ENCODE data around the gene RERE.
"Not testable (repeated sequence)": the region's sequence is repeated elsewhere in the genome, so short reads cannot be mapped to it uniquely, and the experiment has no call there.

The RERE gene

DNA sequence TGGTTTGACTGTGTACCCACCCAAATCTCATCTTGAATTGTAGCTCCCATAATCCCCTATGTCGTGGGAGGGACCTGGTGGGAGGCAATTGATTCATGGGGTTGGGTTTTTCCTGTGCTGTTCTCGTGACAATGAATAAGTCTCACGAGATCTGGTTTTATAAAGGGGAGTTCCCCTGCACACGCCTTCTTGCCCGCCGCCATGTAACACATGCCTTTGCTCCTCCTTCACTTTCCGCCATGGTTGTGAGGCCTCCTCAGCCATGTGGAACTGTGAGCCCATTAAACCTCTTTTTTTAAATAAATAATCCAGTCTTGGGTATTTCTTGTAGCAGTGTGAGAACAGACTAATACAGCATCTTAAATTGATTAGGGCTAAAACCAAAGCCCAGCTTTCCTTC, 22.6 kb upstream of the RERE start:
- no peak for DNase-seq

- no peak for DNase-seq
Observed at GRCh38 chr1:8835941-8836643, 18.7 kb upstream of the RERE start.

GRCh38 chr1:8831340-8831739, 13.9 kb upstream of the RERE start:
- no peak for DNase-seq

GRCh38 chr1:8830732-8831131, 13.3 kb upstream of the RERE start:
- not testable (repeated sequence) for DNase-seq

DNA sequence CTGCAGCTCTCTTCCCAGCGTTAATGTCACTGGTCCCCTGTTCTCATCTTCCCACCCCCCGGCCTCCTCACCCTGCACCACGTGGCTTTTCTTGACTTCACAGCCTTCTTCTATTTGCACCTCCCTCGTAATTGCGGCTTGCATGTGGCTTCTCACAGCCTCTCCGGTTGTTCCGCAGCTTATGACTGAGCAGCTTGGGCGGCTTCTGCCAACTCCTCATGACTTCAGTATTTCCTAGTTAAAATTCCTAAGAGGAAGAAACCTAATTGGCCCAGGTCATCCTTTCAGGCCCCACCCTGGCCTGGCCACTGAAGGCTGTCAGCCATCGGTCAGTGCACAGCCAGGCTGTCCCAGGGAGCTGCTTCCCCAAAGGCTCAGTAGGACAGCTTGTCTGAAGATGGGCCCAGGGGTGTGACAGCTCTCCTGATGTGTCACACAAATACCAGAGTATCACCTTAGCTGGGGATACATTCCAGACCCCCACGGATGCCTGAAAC, 8.6 kb upstream of the RERE start:
- no peak for DNase-seq

DNA sequence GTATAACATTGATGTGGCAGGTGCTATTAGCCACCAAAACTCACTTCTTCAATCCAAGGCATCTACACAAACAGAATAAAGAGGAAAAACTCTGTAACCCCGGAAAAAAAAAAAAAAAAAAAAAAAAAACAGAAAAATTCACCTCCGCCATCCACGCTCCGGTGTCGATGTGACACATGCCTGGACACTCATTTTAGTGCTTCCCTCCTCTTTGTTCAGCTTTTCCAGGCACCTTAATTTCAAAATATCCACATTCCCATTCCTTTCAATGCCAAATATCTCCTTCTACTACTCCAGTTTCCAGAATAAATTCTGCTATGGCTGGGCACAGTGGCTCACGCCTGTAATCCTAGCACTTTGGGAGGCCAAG, 5.8 kb upstream of the RERE start:
- DNase-seq: no peak

- no peak for DNase-seq
Observed at GRCh38 chr1:8822373-8823294, 5.2 kb upstream of the RERE start.

DNA sequence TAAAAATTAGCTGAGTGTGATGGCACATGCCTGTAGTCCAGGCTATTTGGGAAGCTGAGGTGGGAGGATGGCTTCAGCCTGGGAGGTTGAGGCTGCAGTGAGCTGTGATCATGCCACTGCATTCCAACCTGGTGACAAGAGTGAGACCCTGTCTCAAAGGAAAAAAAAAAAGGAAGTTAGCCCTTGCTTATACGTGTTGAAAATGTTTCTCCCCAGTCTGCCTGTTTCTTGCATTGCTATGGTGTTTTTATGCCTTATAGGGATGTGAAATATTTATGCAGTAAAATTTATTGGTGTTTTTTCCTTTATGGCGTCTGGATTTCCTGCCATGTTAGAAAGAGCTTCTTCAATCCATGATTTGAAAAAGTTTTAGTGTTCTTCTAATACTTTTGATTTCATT, 3.6 kb upstream of the RERE start:
- DNase-seq: no peak

DNA sequence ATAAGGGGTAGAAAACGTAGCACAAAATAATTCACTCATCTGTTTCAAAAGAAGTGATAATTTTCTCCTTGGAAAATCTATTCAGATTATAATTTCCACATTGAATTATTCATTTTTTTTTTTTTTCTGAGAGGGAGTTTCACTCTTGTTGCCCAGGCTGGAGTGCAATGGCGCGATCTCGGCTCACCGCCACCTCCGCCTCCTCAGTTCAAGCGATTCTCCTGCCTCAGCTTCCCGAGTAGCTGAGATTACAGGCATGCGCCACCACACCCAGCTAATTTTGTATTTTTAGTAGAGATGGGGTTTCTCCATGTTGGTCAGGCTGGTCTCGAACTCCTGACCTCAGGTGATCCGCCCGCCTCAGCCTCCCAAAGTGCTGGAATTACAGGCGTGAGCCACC, 1.3 kb upstream of the RERE start:
- DNase-seq: not testable (repeated sequence)

DNA sequence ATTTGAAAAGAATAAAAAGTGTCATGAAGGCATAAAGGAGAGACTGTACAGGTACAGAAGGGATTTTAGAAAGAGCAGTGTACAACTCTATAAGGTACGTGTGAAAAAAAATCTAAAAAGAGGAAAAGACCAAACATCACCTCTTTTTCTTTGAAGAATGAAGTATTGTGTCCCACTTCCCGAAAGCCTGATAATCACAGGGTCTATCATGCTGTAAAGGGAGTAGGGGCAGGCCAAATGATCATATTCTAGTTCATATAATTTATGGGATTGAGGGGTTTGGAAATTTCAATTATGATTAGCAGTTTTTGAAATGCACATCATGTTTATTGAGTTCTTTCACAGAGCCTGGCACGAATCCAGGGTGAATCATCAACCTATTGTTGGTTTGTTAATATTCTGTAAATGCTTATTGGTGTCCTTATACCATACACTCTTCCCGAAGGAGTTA, 910 bp upstream of the RERE start:
- no peak for DNase-seq

- no peak for DNase-seq
Observed at GRCh38 chr1:8816831-8817411, 519 bp downstream of the RERE start.

- DNase-seq: no peak
Observed at GRCh38 chr1:8816264-8816663, 1.2 kb downstream of the RERE start.

DNA sequence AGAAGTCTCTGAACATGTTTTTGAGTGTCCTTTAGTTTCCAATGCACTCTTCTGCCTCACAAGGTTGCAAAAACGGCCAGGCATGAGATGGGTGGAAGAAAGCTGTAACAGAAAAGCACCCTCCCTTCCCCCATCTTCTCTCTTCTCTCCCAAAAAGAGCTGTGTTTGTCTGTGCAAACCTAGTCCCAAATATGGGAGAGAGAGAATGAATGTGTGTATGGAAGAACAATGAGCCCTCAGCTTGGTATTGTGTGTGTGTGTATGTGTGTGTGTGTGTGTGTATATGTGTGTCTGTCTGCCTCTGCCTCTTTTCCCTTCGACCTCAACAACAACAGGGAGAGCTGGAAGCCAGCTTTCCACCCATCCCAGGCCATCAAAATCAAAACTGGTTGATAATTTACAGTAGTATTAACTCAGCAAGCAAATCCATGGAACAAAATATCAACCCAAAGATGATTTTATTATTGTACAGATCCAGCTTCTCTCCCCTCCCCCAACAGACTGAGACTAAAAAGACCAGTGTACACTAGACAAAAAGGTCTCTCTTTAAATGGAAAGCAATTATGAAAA, 1.8 kb downstream of the RERE start:
- DNase-seq: no peak

DNA sequence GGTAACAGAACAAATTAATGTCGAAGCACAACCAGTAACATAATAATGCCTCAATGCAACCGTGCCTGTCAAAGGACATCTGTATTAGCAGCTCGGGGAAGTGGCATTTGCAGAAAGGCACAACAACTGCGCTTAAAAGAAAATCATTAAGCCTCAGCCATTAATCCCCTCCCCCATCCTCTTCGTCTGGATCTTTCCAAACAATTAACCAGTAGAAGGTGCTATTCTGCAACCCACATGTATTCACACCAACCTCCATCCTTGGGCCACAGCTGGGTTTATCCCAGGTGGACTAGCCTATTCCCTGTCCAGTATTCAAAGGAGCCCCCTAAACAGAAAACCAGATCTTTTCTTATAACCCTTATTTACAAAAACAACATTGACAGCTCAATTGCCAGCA, 2.6 kb downstream of the RERE start:
- DNase-seq: no peak

- no peak for DNase-seq
Observed at GRCh38 chr1:8813991-8814390, 3.4 kb downstream of the RERE start.

DNA sequence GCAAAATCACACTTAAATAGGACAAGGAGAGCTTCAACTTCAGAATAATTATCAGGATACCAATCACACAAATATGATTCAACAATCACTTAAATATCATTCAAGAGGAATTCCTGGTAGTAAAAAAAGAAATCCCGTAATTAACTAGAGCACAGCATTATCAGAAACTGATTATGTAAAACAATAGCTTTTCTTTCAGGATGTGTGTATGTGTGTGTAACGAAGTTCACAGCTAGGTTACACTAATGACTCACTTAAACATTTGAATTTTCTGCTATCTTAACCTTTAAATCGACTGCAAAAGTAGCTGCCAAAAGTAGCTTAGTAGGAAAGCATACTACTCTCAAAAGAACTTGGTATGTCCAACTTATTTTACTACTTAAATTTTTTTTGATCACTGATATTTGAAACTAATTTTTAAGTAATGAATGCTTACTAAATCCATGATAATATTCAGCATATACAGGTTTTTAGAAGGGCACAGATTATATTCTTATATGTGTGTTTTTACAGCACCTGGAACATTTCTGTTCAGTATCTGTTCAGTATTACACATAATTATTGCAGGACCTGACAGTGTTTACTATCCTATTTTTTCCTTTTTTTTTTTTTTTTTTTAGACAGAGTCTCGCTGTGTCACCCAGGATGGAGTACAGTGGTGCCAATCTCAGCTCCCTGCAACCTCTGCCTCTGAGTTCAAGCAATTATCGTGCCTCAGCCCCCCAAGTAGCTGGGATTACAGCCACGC, 4.2 kb downstream of the RERE start:
- no peak for DNase-seq

DNA sequence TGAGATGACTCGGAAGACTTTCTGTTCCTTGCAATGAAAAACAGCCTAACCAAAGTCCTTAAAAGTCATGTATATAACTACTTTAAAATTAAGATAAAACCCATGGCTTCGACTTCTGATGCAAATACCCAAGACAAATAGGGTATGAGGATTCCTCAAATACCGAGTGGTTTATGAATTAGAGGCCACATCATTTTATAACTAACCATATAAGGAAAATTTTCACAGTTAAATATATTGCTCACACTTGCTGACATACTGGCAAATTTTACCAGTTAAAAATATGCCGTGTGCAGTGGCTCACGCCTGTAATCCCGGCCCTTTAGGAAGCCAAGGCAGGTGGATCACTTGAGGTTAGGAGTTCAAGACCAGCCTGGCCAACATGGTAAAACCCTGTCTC, 5.4 kb downstream of the RERE start:
- DNase-seq: no peak

GRCh38 chr1:8810987-8811386, 6.5 kb downstream of the RERE start:
- DNase-seq: no peak

- no peak for DNase-seq
Observed at GRCh38 chr1:8809342-8809736, 8.1 kb downstream of the RERE start.

GRCh38 chr1:8807004-8807403, 10.4 kb downstream of the RERE start:
- DNase-seq: no peak

- no peak for DNase-seq
Observed at GRCh38 chr1:8800416-8800815, 17.0 kb downstream of the RERE start.

- no peak for DNase-seq
Observed at GRCh38 chr1:8797216-8797615, 20.2 kb downstream of the RERE start.

GRCh38 chr1:8796812-8797211, 20.6 kb downstream of the RERE start:
- no peak for DNase-seq

Data from CD4-positive, alpha-beta T cell treated with Interleukin-15 for 1 hour (primary cell).